HepG2 (cell line): ENCODE results near the gene SECTM1. TPM values are rescaled to one million over a fixed set of nuclear protein-coding genes. Genes with fewer than 3 reads are reported as not detected.
A peak's percentile ranks its signal among the peaks of the same experiment; 100 is the strongest.

ENCODE experiments used
- ATAC-seq: fragments of 200-7000 bp; cut with Tn5 transposase; 3 replicates; pipeline ENCODE4 v1.9.1; 2020; ENCODE audit warnings: mild to moderate bottlenecking, moderate library complexity
- BruUV-seq: library from RNA; stranded (reverse); fragments of 400-500 nt; replicated peaks from 2 replicates; lab custom pipeline; 2021; lab: Mats Ljungman, UMichigan
- CTCF ChIA-PET: fragments of 300-600 bp; formaldehyde crosslinking; extraction: SDS; loops from one replicate; lab custom pipeline; 2021; ENCODE audit warnings: low total read pairs, inconsistent platforms, low intra/inter-chr PET ratio; lab: Yijun Ruan, JAX
- POLR2A ChIA-PET: fragments of 350-600 bp; sonication (Branson Sonifier 250); formaldehyde crosslinking; loops from one replicate; lab custom pipeline; 2020; ENCODE audit warnings: antibody characterized with exemption, inconsistent platforms; lab: Yijun Ruan, JAX
- DNase-seq: peaks from one replicate; pipeline ENCODE4 v3.0.0-alpha.2; 2015; ENCODE audit warnings: low spot score
- FAIRE-seq: peaks from 3 replicates; lab custom pipeline; 2011; peaks lifted over from hg19 to GRCh38; lab: Jason Lieb, UNC
- H2AFZ ChIP-seq: one replicate; pipeline ENCODE4 v1.6.1; 2011; ENCODE audit warnings: low read length, inconsistent platforms
- H3K27ac ChIP-seq: fragments of 300-600 bp; 3 replicates; pipeline ENCODE4 v1.8.0; 2011; ENCODE audit warnings: mixed run types, mild to moderate bottlenecking, mixed read lengths, low read length, inconsistent platforms; ENCODE audit not compliant: insufficient read depth; ENCODE audit errors: extremely low read length
- H3K27me3 ChIP-seq, 2 experiments: fragments of 200-600 bp in 1 of 2; 2 replicates in 1 of 2; 3 replicates in 1 of 2; pipeline versions ENCODE4 v1.6.0 to v1.8.0; 2011; ENCODE audit warnings: low read length in 2 of 2, mild to moderate bottlenecking in 2 of 2, moderate library complexity in 2 of 2, inconsistent platforms in 1 of 2; ENCODE audit not compliant: insufficient read depth in 2 of 2, control insufficient read depth in 1 of 2
- H3K36me3 ChIP-seq, 2 experiments: fragments of 200-600 bp in 1 of 2; replicated peaks in 1 of 2; 2 replicates in 1 of 2; 3 replicates in 1 of 2; pipeline versions ENCODE4 v1.5.1 to v1.8.0; 2011; ENCODE audit warnings: low read length in 2 of 2, inconsistent platforms in 1 of 2; ENCODE audit not compliant: insufficient read depth in 2 of 2, control insufficient read depth in 1 of 2
- H3K4me1 ChIP-seq: 2 replicates; pipeline ENCODE4 v1.5.1; 2012; ENCODE audit warnings: low read length, inconsistent platforms; ENCODE audit not compliant: insufficient read depth
- H3K4me2 ChIP-seq: 2 replicates; pipeline ENCODE4 v1.6.0; 2011; ENCODE audit warnings: low read depth, low read length, inconsistent platforms
- H3K4me3 ChIP-seq, 3 experiments: fragments of 200-600 bp in 1 of 3; sonication (generic), shearing (Covaris generic) in 1 of 3; replicated peaks in 1 of 3; 2 replicates each; pipeline ENCODE4 v1.5.1; 2011 to 2016; ENCODE audit warnings: low read length in 3 of 3, inconsistent platforms in 2 of 3, low read depth in 2 of 3, mild to moderate bottlenecking in 2 of 3, control low read depth in 1 of 3, mixed read lengths in 1 of 3; ENCODE audit not compliant: insufficient read depth in 1 of 3
- H3K79me2 ChIP-seq: one replicate; pipeline ENCODE4 v1.6.1; 2011; ENCODE audit warnings: low read length, inconsistent platforms; ENCODE audit not compliant: insufficient read depth
- H3K9ac ChIP-seq: 2 replicates; pipeline ENCODE4 v1.6.0; 2011; ENCODE audit warnings: mild to moderate bottlenecking, low read depth, low read length, inconsistent platforms; ENCODE audit not compliant: insufficient read depth
- H3K9me3 ChIP-seq: 2 replicates; pipeline ENCODE4 v1.5.1; 2012; ENCODE audit warnings: mild to moderate bottlenecking, low read length
- H4K20me1 ChIP-seq: 2 replicates; pipeline ENCODE4 v1.6.0; 2011; ENCODE audit warnings: inconsistent platforms, mild to moderate bottlenecking, low read length, moderate library complexity; ENCODE audit not compliant: insufficient read depth
- ATF6 ChIP-seq: sonication (generic); formaldehyde crosslinking; conservative IDR thresholded peaks from 2 replicates; pipeline ENCODE4 v1.4.0; 2020; ENCODE audit warnings: missing genetic modification reagents
- BCL6 ChIP-seq: IDR thresholded peaks from 2 replicates; pipeline ENCODE4 v1.6.1; 2016; ENCODE audit warnings: missing genetic modification reagents, missing compliant biosample characterization
- FOXP4 ChIP-seq: sonication (generic); formaldehyde crosslinking; IDR thresholded peaks from 2 replicates; pipeline ENCODE4 v1.4.0; 2020; ENCODE audit warnings: missing genetic modification reagents
- HCFC1 ChIP-seq: fragments of 150-350 bp; IDR thresholded peaks from 2 replicates; pipeline ENCODE4 v1.6.1; 2014; ENCODE audit warnings: low read depth, low read length
- HOXA3 ChIP-seq: sonication (generic); formaldehyde crosslinking; IDR thresholded peaks from 2 replicates; pipeline ENCODE4 v1.5.0; 2020; ENCODE audit warnings: missing genetic modification reagents
- PRPF4 ChIP-seq: fragments of 200-400 bp; formaldehyde crosslinking; IDR thresholded peaks from 2 replicates; pipeline ENCODE4 v1.6.1; 2016; ENCODE audit warnings: low read length, low read depth; ENCODE audit not compliant: poor library complexity, severe bottlenecking
- SIX1 ChIP-seq: sonication (generic); formaldehyde crosslinking; IDR thresholded peaks from 2 replicates; pipeline ENCODE4 v1.4.0; 2020; ENCODE audit warnings: missing genetic modification reagents, borderline replicate concordance
- TEAD3 ChIP-seq: optimal IDR thresholded peaks from 2 replicates; pipeline ENCODE3; 2016; ENCODE audit warnings: borderline replicate concordance
- ZFP90 ChIP-seq: sonication (generic); formaldehyde crosslinking; IDR thresholded peaks from 2 replicates; pipeline ENCODE4 v1.8.0; 2022; ENCODE audit warnings: missing genetic modification reagents, mild to moderate bottlenecking, inconsistent platforms, borderline replicate concordance
- ZNF142 ChIP-seq: sonication (generic); formaldehyde crosslinking; IDR thresholded peaks from 2 replicates; pipeline ENCODE4 v1.4.0; 2020; ENCODE audit warnings: missing genetic modification reagents
- ZNF143 ChIP-seq: sonication (generic); formaldehyde crosslinking; IDR thresholded peaks from 2 replicates; pipeline ENCODE4 v1.4.0; 2020; ENCODE audit warnings: missing genetic modification reagents
- ZNF232 ChIP-seq: sonication (generic); formaldehyde crosslinking; IDR thresholded peaks from 2 replicates; pipeline ENCODE4 v1.4.0; 2020; ENCODE audit warnings: missing genetic modification reagents, borderline replicate concordance
- ZNF589 ChIP-seq: sonication (generic); formaldehyde crosslinking; conservative IDR thresholded peaks from 2 replicates; pipeline ENCODE4 v1.8.0; 2022; ENCODE audit warnings: mild to moderate bottlenecking, moderate library complexity, missing genetic modification reagents
- ZNF598 ChIP-seq: sonication (generic); formaldehyde crosslinking; IDR thresholded peaks from 2 replicates; pipeline ENCODE4 v1.5.1; 2020; ENCODE audit warnings: mild to moderate bottlenecking, missing genetic modification reagents, borderline replicate concordance
- WGBS: methylation state at CpG from one replicate; pipeline ENCODE4 v1.1.6; 2017; ENCODE audit warnings: low lambda C conversion rate; 5-methylcytosine and 5-hydroxymethylcytosine counted together
- in situ Hi-C: cut with HindIII; loops from 2 replicates; pipeline ENCODE4 v1.10.0; 2017; ENCODE audit warnings: low pct_unique_long_range_greater_than_20kb; ENCODE audit not compliant: extremely low pct_ligation_motif_present
- intact Hi-C: fragments of 100-400 bp; cut with micrococcal nuclease; formaldehyde crosslinking; loops from one replicate; pipeline ENCODE4 v1.10.0; 2022; ENCODE audit not compliant: unreplicated experiment
- polyA plus RNA-seq, 8 experiments: library from polyadenylated mRNA; depleted of rRNA in 3 of 8; stranded (reverse) in 7 of 8; unstranded in 1 of 8; fragments of >200 nt; fragmentation: Illumina TruSeq in 4 of 8; extraction: Trizol in 4 of 8; gene quantifications; 2 replicates each; pipeline versions ENCODE4 v1.2.1 to v1.2.3, GENCODE V29; 2011 to 2016; ENCODE audit warnings: low read depth in 4 of 8, missing spikeins in 1 of 8, mixed read lengths in 1 of 8; ENCODE audit not compliant: insufficient read depth in 1 of 8
- total RNA-seq, 5 experiments: library from RNA; depleted of rRNA; stranded (reverse); fragments of >200 nt; fragmentation: Illumina TruSeq; extraction: Trizol; gene quantifications; 2 replicates each; pipeline ENCODE4 v1.2.3, GENCODE V29; 2016; ENCODE audit warnings: low read depth in 1 of 5

Gene SECTM1
- total and polyA plus RNA-seq, 2 of the 13 experiments (the other 11 are each of a cell fraction or from before 2014, with no cell fraction given), result 3.5 to 5.3 TPM

GRCh38 chr17:82355770-82356427 lies 22.3 kb upstream of the SECTM1 start:
- no peak for FAIRE-seq
- H3K27ac ChIP-seq, result no peak overlapping the region
- peak overlapping the region; percentile 68 for H3K4me2 ChIP-seq
- BruUV-seq, result no TSS peak
- no peaks in the 10 kb centered on the region for H3K9me3 ChIP-seq
- H3K4me1 ChIP-seq, result peaks cover 86% of the 10 kb centered on the region
- in situ Hi-C loops (loop anchor here (10.0 kb wide), 1 partner anchor 199 kb away; no protein-coding TSS in a partner anchor), intact Hi-C loops (no loop called here)
- CTCF ChIA-PET, result interaction anchor here (5.1 kb wide), 1 partner anchor 59 kb away, joined by 41 read pairs; no protein-coding TSS in a partner anchor
- no peaks in the 10 kb centered on the region for H4K20me1 ChIP-seq
- H3K27me3 ChIP-seq, result no peaks in the 10 kb centered on the region
- H3K79me2 ChIP-seq, result no peaks in the 10 kb centered on the region
- ATAC-seq, result no peak
- H3K9ac ChIP-seq, result peak overlapping the region; percentile 9; the same call in 1 of the 2 replicates
- peak overlapping the region in 2 of 3 experiments; percentile 17 to 57; a peak in 1 of 6 replicates for H3K4me3 ChIP-seq
- no peak overlapping the region for H2AFZ ChIP-seq
- no peaks in the 10 kb centered on the region for H3K36me3 ChIP-seq
- DNase-seq, result no peak
- 30% methylated on average over 11 of the region's 11 CpGs for WGBS
- POLR2A ChIA-PET, result interaction anchor here (0.7 to 5.0 kb wide), 15 partner anchors 10 to 114 kb away, joined by 3 to 36 read pairs (median 4); no protein-coding TSS in a partner anchor
- peak; percentile 55 for TF ChIP-seq HOXA3
- TF ChIP-seq FOXP4 (CRISPR knock-in tag), result no peak
- TF ChIP-seq ZNF589 (CRISPR knock-in tag), result no peak
- 0 out of 2 replicates have a peak, but pooled peaks have one; percentile 37 for TF ChIP-seq ZFP90 (CRISPR knock-in tag)
- TF ChIP-seq HCFC1, result no peak
- peak; percentile 61; the same call in 1 of the 2 replicates for TF ChIP-seq ZNF142 (CRISPR knock-in tag)
- no peak for TF ChIP-seq PRPF4
- peak; percentile 77 for TF ChIP-seq TEAD3
- TF ChIP-seq ZNF598, result no peak
- TF ChIP-seq BCL6 (CRISPR knock-in tag), result no peak
- no peak for TF ChIP-seq SIX1 (CRISPR knock-in tag)
- TF ChIP-seq ZNF232, result 0 out of 2 replicates have a peak, but pooled peaks have one; percentile 52
- TF ChIP-seq ZNF143, result peak; percentile 81
- no peak for TF ChIP-seq ATF6 (CRISPR knock-in tag)
